Fibroblast of mammary gland (primary cell): ENCODE measurements around the gene GPR160.

Source experiments
- DNase-seq: peaks from one replicate; pipeline ENCODE4 v3.0.0-alpha.2; 2010; ENCODE audit warnings: low read depth
- H3K4me3 ChIP-seq: 2 replicates; pipeline ENCODE4 v1.5.1; 2011; ENCODE audit warnings: low read depth, mild to moderate bottlenecking, low read length, moderate library complexity; ENCODE audit not compliant: control insufficient read depth
- TF ChIP-seq, protein P1 (sequence below): conservative IDR thresholded peaks from 2 replicates; pipeline ENCODE4 v1.5.1; 2011; ENCODE audit warnings: low read depth, low read length, inconsistent platforms; ENCODE audit not compliant: control insufficient read depth, insufficient read depth

GPR160 gene

DNA sequence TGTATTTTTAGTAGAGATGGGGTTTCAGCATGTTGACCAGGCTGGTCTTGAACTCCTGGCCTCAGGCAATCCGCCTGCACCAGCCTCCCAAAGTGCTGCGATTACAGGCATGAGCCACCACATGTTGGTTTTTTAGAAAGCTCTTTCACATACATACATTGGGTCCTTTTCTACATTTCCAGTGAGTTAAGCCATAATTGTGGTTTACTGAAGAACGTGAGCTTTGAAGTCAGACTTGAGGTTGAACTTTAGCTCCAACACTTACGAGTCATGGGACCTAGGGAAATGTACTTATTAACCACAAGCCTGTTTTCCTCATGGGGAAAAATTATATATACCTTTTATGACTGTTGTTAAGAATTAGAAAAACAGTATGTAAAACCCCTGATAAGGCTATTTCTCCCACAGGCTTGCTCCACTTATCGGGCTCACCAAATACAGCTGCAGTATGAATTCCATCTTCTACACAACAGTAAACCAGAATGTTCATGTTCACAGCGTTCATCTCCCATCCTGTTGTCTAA, 39.0 kb downstream of the GPR160 start:
- H3K4me3 ChIP-seq = no peak overlapping the region
- TF ChIP-seq, protein P1, sequence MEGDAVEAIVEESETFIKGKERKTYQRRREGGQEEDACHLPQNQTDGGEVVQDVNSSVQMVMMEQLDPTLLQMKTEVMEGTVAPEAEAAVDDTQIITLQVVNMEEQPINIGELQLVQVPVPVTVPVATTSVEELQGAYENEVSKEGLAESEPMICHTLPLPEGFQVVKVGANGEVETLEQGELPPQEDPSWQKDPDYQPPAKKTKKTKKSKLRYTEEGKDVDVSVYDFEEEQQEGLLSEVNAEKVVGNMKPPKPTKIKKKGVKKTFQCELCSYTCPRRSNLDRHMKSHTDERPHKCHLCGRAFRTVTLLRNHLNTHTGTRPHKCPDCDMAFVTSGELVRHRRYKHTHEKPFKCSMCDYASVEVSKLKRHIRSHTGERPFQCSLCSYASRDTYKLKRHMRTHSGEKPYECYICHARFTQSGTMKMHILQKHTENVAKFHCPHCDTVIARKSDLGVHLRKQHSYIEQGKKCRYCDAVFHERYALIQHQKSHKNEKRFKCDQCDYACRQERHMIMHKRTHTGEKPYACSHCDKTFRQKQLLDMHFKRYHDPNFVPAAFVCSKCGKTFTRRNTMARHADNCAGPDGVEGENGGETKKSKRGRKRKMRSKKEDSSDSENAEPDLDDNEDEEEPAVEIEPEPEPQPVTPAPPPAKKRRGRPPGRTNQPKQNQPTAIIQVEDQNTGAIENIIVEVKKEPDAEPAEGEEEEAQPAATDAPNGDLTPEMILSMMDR = no peak
- DNase-seq = peak; percentile 80

DNA sequence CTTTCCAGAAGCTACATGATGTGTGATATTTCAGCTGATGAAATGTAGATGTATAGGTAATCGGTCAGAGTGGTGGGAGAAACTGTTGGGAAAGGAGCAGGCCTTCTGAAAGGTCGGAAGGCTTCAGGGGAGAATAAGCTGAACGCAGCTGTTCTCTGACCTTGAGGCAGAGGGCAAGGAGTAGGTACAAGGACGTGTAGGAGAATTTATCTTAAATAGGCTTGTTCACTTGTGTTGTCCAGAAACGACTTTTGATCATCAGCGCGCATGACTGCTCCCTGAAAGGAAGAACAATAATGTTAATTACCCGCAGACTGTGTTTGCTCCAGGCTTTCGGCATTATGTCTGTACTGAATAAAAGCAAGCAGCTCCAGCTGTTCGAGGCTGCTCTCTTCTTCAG, 39.6 kb downstream of the GPR160 start:
- TF ChIP-seq, protein P1 = no peak
- H3K4me3 ChIP-seq = no peak overlapping the region
- DNase-seq = no peak

DNA sequence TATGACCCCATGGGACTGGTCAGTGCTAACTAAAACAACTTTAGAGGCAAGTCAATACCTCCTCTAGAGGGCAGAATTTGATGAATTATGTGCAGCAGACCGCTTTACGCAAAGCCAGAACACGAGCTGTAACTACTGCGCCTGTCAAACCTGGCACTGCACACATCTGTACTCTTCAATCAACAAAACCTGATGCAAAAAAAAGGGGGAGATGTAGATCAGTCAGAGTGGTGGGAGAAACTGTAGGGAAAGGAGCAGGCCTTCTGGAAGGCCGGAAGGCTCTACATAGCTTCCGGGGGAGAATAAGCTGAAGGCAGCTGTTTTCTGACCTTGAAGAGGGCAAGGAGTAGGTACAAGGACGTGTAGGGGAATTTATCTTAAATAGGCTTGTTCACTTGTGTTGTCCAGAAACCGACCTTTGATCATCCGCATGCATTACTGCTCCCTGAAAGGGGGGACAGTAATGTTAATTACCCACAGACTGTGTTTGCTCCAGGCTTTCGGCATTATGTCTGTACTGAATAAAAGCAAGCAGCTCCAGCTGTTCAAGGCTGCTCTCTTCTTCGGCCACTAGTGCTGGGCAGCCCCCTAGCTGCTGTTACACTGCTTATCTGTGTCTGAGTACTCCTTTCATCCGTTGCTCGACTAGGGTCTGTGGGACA, 41.0 kb downstream of the GPR160 start:
- H3K4me3 ChIP-seq = no peak overlapping the region
- TF ChIP-seq, protein P1 = no peak
- DNase-seq = no peak

DNA sequence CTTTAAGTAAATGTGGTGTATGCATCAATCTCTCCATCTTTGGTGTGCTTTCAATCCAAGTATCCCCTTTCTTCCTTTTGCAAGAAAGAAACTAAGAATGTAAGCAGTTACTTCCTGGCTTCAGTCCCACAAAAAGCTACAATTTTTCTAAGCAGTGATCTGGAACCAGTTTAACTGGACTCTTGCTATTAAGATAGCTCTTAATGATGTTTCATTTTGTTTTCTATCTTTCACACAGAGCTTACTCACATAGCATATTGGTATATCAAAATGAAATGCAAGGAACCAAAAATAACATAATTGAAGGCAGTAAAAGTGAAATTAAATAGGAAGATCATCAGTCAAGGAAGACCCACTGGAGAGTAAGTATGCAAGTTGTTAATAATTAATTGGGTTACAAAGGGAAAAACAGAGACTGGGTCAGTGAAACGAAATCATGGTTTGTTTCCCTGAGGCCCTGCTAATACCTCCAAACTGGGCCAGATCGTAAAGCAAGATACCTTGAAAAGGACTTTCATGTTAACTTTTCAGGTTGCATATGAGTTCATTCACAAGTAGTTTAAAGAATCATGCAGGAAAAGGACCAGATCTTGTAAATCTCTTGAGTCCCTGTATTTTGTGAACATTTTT, 41.9 kb downstream of the GPR160 start:
- TF ChIP-seq, protein P1 = no peak
- H3K4me3 ChIP-seq = no peak overlapping the region
- no peak for DNase-seq

DNA sequence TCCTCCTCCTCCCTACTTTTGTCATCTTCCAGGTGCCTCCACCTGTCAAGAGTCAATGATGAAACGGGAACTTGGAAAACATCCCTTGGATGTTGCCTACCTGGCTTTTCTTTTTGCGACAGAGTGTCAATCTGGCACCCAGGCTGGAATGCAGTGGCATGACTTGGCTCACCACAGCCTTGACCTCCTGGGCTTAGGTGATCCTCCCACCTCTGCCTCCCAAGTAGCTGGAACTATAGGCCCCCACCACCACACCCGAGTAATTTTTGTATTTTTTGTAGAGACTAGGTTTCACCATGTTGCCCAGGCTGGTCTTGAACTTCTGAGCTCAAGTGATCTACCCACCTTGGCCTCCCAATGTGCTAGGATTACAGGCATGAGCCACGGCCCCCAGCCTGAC, 42.8 kb downstream of the GPR160 start:
- DNase-seq = no peak
- TF ChIP-seq, protein P1 = no peak
- no peak overlapping the region for H3K4me3 ChIP-seq

DNA sequence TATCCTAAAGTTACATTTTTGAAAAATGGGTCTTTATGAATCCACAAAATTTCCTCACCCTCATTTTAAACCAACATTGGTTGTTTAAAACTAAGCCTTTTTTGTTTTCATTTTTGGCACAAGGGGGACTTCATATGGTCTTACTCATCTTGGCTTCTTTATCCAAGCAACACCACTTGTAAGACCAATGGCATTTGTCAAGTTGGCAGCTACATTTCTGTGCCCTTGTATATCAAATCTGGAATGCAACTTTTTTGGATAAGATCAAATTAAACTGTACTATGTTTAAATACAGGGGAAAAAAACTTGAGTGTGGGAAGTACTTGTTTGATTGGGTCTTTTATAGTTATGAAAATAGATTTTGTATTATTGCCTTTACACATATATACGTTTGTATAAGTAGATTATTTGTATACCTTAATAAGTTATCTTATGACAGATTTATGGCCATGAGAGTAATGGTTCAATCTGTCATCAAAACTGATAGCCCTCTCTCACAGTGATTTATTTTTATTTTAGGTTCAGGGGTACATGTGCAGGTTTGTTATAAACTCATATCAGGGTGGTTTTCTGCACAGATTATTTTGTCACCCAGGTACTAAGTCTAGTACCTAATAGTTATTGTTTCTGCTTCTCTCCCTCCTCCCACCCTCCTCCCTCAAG, 43.4 kb downstream of the GPR160 start:
- no peak overlapping the region for H3K4me3 ChIP-seq
- TF ChIP-seq, protein P1 = no peak
- DNase-seq = peak; percentile 37
